ENCODE results near the gene S1PR2.
"Not testable (repeated sequence)": the region's sequence is repeated elsewhere in the genome, so short reads cannot be mapped to it uniquely, and the experiment has no call there.

S1PR2 gene

DNA sequence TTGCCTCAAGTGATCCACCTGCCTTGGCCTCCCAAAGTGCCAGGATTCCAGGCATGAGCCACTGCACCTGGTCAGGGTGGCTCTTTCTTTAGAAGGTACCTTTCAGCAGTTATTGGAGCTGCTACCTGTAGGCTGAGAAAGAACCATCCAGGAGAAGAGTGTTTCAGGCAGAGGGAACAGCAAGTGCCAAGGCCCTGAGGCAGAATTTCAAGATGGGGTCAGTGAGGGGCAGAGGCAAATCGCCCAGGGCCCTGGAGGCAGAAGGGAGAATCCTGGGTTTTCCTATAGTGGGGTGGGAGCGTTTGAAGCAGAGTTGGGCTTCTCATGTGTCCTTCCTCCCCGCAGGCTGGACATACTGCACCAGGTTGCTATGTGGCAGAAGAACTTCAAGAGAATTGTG is 23.1 kb upstream of the S1PR2 start:
- no peak for DNase-seq

DNA sequence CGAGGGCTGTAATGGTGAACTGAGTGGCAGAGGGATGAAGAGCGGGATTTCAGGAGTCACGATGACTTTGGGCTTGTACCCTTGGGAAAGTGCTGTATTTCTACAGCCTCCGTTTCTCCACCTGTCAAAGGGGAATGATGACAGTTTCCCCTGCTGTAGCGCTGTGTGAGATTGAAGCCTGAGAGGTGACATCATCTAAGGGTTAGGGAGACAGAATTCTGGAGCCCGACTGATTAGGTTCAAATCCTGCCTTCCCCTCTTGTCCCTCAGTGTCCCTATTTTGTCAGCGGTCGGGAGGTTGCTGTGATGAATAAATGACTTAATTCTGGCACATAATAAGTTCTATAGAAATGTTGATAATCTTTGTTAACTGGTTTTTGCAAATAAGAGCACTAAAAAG is 21.6 kb upstream of the S1PR2 start:
- no peak for DNase-seq

DNA sequence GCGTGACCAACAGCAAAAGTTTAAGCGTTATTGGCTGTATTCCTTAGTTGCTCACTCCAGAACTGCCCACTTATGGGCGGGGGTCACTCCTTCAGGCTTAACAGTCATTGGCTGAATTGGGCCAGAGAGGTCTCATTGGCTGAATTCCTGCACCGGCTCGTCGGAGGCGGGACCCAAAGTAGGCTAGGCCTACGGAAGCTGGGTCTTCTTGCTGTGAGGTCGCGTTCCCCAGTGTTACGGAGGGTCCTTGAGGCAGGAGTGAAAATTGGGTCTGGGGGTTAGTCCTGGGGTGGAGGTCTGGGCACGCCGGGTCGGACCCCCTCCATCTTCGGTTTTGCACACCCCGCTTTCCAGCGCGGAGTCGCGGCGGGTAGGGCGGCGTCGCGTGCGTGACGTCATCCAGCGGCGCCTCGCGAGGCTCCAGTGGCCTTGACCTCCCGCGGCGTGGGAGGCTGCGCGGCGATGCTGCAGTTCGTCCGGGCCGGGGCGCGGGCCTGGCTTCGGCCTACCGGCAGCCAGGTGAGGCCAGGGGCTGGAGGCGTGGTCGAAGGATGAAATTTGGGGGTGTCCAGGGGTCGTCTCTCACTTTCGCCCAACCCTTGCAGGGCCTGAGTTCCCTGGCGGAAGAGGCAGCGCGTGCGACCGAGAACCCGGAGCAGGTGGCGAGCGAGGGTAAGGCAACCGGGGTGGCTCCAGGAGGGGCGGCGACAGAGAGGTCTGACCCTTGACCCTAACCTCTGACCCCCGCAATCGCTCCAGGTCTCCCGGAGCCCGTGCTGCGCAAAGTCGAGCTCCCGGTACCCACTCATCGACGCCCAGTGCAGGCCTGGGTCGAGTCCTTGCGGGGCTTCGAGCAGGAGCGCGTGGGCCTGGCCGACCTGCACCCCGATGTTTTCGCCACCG is 20.9 kb upstream of the S1PR2 start, which contains the start of gene MRPL4:
MRPL4 (plus strand) TSS at position 423 of the 903 bp plus-strand sequence; CDS start at position 463, 40 bp downstream.
- DNase-seq, result peak; percentile 83 to 99 (median 95)

- DNase-seq, result no peak
These were observed 15.4 kb upstream of the S1PR2 start for GRCh38 chr19:10246511-10246910.

DNA sequence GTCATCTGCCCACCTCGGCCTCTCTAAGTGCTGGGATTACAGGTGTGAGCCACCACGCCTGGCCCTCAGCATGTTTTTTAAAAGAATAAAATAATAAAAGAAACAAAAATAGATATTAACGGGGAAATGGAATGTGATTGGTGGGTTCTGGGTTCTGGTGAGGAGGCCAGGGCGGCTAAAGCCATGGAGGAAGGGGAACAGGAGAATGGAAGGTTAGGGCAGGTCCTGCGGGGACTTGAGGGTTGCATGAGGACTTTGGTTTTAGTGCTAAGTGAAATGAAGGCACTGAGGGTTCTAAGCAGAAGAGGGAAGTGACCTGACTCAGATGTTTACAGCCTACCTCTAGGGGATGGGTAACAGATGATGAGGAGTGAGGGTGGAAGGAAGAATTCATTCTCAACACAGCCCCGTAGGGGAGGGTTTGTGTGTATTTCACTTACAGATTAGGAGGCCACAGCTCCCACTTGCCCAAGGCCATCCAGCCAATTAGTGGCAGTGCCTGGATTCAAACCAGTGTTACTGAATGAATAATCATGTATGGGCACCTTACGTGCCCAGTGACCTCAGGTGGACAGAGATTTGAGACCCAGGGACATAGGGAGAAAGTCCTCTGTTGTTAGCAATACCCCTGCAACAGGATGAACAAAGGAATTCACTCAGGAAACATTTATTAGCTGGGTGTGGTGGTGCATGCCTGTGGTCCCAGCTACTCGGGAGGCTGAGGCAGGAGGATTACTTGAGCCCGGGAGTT is 14.2 kb upstream of the S1PR2 start:
- no peak for DNase-seq

DNA sequence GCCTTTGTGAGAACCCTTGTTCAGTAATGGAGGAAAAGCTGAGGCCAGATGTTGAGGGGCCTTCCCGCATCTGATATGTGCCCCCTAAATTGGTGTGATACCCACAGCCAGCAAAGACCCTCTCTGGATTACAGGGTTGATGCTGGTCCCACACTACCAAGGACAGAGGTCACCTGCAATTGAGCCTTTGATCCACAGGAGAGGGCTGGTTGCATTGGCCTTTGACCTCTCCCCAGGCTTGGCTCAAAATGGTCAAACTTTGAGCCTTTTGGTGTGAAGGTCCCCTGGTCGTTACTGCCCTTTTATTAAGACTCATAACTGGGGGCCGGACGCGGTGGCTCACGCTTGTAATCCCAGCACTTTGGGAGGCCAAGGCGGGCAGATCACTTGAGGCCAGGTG is 12.5 kb upstream of the S1PR2 start:
- DNase-seq, result no peak

GRCh38 chr19:10241826-10242449 is 10.8 kb upstream of the S1PR2 start:
- DNase-seq, result not testable (repeated sequence)

GRCh38 chr19:10238172-10238783 is 7.1 kb upstream of the S1PR2 start:
- peak in 1 of 5 experiments; percentile 37 for DNase-seq

DNA sequence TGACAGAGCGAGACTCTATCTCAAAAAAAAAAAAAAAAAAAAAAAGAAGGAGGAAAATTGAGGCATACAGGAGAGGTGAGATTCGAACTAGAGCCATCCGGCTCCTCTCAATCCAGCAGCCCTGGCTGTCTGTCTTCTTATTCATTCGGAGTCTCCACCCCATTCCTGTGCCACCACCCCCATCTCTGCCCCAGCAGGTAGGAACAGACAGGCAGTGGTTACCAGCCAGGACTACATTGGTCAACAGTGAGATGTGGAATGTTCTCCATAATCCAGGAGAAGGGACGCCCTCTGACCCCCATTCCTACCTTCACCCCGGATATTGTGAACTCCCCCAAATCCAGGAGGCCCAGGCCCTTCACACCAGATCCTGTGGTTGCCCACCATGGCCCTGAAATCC is 6.6 kb upstream of the S1PR2 start:
- no peak for DNase-seq

- not testable (repeated sequence) for DNase-seq
These were observed 4.3 kb upstream of the S1PR2 start for GRCh38 chr19:10235409-10235808.

- DNase-seq, result no peak
These were observed 3.9 kb upstream of the S1PR2 start for GRCh38 chr19:10235003-10235402.

DNA sequence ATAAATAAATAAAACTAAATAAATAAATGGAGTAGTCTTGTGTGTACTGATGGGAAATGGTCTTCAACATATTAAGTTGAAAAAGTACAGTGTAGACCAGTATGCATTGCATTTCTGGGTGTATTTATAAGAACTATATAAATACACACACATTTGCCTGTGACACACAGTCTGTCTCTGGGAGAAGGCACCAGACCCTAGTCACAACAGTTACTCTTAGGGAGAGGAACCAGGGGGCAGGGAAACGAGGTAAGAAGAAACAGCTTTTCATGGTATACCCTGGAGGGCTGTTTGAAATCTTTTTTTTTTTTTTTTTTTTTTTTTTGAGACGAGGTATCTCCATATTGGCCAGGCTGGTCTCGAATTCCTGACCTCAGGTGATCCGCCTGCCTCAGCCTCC is 2.8 kb upstream of the S1PR2 start:
- no peak for DNase-seq

DNA sequence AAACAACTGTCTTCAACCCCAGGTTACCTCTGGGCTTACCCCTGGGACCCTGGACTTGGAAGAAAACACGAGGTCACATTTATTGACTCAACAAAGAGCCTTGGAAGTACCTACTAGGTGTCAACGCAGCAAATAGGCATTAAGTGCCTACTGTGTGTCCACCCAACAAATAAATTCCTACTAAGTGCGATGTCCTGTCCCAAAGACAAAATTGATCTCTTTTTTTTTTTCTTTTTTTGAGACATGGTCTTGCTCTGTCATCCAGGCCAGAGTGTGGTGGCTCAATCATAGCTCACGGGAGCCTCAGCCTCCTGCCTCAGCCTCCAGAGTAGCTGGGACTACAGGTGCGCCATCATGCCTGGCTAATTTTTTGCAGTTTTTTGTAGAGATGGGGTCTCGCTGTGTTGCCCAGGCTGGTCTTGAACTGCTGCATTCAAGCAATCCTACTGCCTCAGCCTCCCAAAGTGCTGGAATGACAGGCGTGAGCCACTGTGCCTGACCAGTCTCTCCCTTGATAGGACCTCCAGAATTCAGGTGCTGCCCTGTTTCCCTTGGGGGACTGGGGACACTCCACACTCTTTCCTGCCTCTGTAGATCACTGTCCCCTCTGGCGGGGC is 589 bp upstream of the S1PR2 start:
- DNase-seq, result no peak

DNA sequence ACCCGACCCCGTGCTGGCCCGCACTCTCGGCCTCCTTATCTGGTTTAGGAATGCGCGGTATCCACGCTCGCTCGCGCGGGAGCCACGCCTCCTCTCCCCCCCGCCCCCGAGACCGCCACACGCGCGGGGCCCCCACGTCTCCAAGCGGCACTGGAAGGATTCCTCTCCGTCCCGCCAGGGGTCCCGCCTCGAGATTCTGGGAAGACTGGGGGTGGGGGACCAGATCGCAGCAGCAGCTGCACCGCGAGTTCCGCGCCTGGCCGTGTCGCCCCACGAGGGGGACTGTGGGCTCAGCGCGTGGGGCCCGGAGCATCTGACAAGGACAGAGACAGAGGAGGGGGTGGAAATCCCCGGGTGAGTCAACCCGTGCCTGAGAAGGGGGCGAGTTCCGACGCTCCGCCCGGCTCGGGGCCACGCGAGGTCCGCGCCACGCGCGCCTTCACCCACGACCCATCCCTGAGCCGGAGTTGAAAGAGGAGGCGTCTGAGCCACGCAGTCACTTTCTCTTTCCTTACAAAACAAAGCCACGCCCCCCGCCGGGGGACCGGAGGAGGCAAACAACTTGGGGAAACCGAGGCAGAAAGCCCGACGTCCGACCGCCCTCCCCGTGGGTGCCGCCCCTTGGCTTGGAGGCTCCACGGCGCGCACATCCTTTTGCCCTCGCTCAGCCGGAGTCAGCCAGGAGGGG is 814 bp downstream of the S1PR2 start:
- DNase-seq, result peak; percentile 41 to 73 (median 55)

DNA sequence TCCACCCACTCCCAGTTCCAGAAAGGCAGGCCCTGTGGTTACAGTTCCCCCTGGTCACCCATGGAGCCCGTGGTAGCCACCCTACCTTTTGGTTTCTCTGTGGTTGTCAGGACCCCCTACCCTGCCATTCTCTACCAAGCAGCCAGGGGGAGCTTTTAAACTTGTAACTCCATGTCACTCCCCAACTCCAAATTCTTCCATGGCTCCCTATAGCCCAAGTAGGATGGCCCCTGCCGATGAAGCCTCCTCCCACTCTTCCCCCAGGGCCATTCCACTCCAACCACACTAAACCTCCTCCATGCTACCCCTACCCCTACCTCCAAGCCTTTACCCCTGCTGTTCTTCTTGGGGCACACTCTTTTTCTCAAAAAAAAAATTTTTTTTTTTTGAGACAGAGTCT is 2.2 kb downstream of the S1PR2 start:
- DNase-seq, result peak in 4 of 5 experiments; percentile 3 to 62 (median 30)

DNA sequence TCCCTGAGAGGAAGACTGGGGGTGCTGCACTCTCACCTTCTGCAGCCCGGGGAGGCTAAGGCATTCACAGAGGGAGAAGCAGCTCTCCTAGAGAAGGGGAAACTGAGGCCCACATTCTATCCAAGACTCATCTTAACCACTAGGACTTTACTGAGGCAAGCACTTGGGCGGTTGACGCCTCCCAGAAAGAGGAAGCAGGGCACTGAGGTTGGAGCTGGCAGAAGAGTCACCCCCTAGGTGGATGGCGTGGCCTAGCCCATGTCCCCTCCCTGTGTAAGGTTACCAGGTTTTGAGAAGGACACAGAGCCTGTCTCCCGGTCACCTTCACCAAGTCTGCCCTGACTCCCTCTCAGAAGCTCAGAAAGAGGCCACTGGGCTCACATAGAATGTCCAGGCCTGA is 2.7 kb downstream of the S1PR2 start:
- no peak for DNase-seq

DNA sequence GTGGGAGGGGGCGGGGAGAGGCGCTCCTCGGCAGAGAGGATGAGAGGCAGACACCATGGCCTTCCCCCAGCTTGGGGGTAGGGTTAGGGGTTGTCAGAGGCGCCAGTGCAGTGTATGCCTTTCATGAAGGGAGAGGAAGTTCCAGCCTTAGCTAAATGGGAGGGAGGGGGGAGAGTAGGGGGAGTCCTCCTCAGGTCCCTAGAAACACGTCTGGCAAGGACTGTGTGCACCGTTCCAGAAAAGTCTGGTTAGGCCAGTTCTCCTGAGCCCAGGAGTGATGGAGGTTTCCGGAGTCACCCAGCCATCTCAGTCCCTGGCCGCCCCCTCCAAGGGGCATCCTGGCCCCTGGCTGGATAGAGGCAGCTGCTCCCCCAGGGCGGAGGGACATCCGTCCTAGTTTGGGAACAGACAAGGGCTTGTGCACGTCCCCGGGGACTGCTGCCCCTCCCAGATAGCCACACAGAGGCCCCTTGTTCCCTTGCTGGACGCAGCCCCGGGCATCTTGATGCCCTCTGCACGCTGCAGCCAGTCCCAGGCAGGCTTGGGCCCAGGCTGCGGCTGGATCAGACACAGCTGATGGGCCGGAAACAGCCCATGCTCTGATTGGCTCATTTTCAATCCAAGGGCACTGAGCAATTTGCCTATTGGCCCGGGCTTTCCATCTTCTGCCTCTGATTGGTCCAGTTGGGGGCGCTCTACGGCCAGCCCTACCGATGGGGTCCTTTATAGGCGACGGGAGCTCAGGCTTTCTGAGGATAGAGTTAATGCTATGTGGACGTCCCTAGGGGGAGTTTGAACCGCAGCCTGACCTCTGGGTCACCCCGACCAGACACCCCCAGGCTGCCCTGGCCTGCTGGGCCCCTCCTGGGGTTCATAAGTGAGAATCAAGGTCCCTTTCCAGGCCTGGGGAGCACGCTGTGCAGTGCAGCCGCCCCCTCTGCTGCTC is 3.8 kb downstream of the S1PR2 start:
- no peak for DNase-seq

DNA sequence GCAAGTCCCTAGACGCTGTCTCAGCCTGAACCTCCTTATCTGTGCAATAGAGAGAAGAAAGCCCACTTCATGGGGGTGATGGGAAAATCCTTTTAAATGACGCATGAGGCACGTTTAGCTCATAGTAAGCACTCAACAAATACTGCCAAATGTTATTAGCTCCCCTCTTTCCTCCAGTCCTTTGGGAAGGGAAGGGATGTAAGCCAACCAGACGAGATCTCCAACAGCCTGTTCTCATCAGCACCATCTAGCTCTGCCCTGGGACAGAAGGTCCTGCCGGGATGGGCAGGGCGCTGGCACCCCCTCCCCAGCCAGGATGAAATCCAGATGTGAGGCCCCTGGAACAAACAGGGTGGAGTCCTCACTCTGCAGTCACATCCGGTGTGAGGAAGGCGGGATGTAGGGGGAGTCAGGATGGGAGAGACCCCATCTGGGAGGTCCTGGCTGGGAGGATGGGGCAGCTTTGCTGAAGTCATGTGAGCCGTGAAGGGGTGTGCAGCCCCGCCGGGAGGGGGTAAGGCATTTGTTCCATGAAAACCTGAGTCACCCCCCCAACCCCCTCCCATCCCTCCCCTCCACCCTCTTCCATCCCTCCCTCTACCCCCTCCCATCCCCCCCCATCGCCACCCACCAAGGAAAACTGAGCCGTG is 4.6 kb downstream of the S1PR2 start:
- DNase-seq, result no peak

GRCh38 chr19:10226021-10226375 is 5.1 kb downstream of the S1PR2 start:
- DNase-seq, result no peak

DNA sequence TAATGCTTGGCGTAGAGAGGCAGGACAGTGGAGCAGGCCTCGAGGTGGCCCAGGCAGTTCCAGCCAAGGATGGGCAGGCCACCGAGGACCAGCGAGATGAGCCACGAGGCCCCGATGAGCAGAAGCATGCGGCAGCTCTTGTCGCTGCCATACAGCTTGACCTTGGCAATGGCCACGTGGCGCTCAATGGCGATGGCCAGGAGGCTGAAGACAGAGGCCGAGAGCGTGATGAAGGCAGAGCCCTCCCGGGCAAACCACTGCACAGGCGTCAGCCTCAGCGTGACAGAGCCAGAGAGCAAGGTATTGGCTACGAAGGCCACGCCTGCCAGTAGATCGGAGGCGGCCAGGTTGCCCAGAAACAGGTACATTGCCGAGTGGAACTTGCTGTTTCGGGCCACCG is 6.8 kb downstream of the S1PR2 start:
- no peak for DNase-seq

All from T-helper 2 cell (primary cell).